Right lobe of liver (tissue), 4 donors: ENCODE results near the gene ABHD1.

Source experiments
- POLR2A ChIP-seq: fragments of 450-650 bp; IDR thresholded peaks from one replicate; pipeline ENCODE4 v1.6.1; 2017; ENCODE audit warnings: antibody characterized with exemption, mild to moderate bottlenecking
- TF ChIP-seq, protein P1 (sequence below), 4 donors: fragments of 200-600 bp in 3 of 4; fragments of 450-650 bp in 1 of 4; IDR thresholded peaks; one replicate each; pipeline versions ENCODE4 v1.5.1 to v1.8.0; 2016 to 2022; ENCODE audit warnings: antibody characterized with exemption in 4 of 4, mild to moderate bottlenecking in 2 of 4
- donor health status: DM: no; HTN: no; CAD: no.
- donor health status: DM: no; HTN: no; CAD: no.
- donor health status: DM: no; HTN: yes; CAD: no.

DNA sequence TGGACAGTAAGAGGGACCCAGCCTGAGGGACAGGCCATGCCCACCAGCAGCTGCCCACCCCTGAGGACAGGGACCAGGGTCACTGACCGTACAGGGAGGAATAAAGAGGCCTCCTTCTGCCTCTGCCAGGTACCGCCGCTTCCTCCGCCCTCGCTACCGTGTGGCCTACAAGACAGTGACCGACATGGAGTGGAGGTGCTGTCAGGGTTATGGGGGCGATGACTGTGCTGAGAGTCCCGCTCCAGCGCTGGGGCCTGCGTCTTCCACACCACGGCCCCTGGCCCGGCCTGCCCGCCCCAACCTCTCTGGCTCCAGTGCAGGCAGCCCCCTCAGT, 43.0 kb upstream of the ABHD1 start:
- TF ChIP-seq POLR2A, result no peak
- TF ChIP-seq, protein P1, sequence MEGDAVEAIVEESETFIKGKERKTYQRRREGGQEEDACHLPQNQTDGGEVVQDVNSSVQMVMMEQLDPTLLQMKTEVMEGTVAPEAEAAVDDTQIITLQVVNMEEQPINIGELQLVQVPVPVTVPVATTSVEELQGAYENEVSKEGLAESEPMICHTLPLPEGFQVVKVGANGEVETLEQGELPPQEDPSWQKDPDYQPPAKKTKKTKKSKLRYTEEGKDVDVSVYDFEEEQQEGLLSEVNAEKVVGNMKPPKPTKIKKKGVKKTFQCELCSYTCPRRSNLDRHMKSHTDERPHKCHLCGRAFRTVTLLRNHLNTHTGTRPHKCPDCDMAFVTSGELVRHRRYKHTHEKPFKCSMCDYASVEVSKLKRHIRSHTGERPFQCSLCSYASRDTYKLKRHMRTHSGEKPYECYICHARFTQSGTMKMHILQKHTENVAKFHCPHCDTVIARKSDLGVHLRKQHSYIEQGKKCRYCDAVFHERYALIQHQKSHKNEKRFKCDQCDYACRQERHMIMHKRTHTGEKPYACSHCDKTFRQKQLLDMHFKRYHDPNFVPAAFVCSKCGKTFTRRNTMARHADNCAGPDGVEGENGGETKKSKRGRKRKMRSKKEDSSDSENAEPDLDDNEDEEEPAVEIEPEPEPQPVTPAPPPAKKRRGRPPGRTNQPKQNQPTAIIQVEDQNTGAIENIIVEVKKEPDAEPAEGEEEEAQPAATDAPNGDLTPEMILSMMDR (IDR thresholded peaks at IDR 0.05), result no peak
